Stimulated activated CD4-positive, alpha-beta T cell treated with anti-CD3 and anti-CD28 coated beads, TNF-alpha, amount 100 ng/mL, for 24 hours (primary cell): ENCODE data around the gene ADAMTS13.
A peak's percentile ranks its signal among the peaks of the same experiment; 100 is the strongest.
"Not testable (repeated sequence)": the region's sequence is repeated elsewhere in the genome, so short reads cannot be mapped to it uniquely, and the experiment has no call there.

Experiments
- DNase-seq, 3 experiments: peaks; one replicate each; pipeline ENCODE4 v3.0.0-alpha.2; 2020; ENCODE audit warnings: low read depth in 3 of 3

Gene ADAMTS13

DNA sequence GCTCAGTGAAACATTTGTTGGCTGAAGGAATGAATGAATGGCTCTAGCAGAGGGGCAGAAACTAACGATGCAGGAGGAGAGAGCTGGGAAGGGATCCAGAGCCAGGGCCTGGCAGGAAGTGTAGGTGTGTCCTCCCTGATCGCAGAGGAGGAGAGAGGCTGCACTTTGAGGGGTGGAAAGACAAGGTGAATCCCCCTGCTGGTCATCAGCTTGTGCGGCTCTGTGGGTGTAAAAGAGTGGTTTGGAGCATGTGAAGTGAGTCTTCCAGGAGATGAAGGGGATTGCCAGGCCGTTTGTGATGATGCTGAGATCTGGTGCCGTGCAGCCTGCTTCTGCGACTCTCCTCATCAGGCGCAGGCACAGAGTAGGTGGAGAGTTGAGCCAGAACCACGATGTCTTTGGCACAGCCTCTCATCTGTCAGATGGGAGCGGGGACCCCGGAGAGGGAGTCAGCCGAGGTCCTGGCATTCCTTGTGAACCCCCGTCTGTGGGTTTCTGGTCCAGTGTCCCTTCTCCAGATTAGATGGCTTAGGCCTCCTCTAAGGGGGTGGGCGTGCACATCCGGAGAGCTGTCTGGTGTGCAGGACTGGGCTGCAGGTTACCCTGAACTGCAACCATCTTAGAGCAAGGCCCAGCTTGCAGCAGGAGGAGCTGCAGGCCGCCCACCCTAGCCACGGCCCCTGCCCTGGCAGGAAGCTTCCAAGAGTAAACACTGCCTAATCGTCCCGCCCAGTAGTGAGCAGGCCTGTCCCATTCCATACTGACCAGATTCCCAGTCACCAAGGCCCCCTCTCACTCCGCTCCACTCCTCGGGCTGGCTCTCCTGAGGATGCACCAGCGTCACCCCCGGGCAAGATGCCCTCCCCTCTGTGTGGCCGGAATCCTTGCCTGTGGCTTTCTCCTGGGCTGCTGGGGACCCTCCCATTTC lies at the start of gene ADAMTS13:
Gene ADAMTS13, plus strand, starts transcription at position 753 of the 928 bp plus-strand sequence. Its CDS starts 77 bp downstream, at position 830.
- DNase-seq, result peak in 1 of 3 experiments; percentile 41

DNA sequence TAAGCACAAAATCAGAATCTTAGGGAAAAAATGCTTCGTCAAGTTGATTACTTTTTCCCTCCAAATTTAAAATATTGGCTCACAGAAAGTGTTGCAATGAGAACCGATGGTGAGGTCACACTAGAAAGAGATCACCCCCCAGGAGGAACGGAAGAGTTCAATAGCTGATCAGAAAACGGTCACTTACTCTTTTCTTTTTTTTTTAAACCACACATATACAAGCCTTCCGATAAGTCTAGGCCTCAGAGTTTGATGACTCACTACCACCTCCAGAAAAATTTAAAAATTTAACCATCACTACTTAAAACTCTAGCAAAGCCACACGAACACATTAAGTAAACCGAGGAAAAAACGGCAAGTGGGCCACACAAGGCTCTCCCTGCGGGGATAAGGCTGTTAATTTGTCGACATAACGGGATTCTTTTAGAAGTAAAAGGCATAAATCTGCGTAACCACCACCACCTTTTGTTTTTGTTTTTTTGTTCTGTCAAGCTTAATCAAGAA lies 47.5 kb upstream of the ADAMTS13 start:
- DNase-seq, result no peak

DNA sequence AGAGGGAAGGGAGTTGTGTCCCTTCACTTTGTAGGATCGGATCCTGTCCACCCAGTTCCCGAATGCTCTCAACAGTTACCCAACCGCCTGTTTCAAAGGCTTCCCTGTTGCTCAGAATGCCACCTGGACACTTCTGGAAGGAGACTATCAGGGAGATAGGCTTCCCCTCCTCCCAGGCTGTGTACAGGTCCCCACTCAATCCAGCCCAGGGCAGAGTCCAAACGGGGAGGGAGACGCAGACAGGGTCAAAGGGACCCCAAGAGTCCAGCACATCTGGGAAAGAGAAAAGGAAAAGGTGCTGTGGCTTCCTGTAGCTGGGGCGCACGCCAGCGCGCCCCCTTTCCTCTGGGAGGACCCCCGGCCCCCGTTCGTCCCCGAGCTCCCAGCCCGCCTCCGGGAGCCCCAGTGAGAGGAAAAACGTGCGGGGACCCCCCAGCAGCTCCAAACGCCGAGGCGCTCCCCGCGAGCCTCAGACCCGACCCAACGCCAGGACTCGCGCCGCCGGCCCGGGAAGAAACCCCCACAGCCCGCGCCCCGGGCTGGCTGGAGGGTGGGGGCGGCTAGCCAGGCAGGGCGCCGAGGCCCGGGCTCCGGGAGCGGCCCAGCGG lies 46.9 kb upstream of the ADAMTS13 start:
- no peak for DNase-seq

DNA sequence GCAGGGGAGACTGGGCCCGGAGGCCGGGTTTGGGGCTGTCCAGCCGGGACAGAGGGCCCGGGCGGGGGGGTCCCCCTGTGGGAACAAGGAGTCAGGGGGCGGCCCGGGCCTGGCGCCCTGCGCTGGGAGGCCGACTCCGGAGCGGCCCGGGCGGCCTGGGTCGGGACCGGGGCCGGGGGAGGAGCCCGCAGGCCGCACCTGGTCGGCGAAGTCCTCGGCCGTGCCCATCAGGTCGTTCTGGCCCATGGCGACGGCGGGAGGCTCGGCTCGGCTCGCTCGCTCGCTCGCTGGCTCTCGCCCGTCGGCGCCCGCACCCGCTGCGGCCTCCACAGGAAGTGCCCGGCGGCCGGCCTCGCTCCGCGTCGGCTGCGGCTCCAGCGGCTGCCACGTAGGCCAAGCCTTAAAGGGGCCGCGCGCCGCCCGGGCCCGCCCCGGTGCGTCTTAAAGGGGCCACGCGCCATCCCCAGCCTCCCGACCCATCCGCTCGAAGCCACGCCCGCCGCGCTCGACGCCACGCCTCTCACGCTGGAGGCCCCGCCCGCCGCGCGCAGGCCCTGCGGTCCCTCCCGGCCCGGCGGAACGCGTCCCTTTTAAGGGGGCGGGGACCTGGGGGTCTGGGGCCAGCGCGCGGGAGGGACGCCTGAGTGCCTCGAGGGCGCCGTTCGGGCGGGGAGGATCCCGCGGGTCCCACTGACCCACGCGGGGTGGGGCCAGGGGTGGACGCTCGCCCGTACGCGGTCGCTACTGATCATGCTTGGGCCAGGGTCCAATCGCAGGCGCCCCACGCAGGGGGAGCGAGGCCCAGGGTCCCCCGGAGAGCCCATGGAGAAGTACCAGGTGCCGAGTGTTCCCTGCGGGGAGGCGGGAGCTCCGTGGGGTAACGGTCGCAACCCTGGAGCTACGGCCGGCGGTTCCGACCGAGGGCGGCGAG lies 46.2 kb upstream of the ADAMTS13 start, which contains the start of the genes STKLD1 and SURF4:
Gene STKLD1, plus strand, starts transcription at position 643 of the 931 bp plus-strand sequence. Its CDS starts 108 bp downstream, at position 751.
Gene SURF4, minus strand, starts transcription at position 337 of the 931 bp plus-strand sequence. Its CDS starts 91 bp downstream, at position 246.
- DNase-seq, result peak; percentile 88 to 95 (median 94)

DNA sequence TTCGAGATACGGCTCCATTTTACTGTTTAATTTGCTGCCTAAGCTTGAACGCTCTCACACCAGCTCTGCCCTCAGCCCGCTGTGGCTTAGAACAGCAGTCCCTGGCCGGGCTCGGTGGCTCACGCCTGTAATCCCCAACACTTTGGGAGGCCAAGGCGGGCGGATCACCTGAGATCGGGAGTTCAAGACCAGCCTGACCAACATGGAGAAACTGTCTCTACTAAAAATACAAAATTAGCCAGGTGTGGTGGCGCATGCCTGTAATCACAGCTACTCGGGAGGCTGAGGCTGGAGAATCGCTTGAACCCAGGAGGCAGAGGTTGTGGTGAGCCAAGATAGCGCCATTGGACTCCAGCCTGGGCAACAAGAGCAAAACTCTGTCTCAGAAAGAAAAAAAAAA lies 44.9 kb upstream of the ADAMTS13 start:
- DNase-seq, result not testable (repeated sequence)

DNA sequence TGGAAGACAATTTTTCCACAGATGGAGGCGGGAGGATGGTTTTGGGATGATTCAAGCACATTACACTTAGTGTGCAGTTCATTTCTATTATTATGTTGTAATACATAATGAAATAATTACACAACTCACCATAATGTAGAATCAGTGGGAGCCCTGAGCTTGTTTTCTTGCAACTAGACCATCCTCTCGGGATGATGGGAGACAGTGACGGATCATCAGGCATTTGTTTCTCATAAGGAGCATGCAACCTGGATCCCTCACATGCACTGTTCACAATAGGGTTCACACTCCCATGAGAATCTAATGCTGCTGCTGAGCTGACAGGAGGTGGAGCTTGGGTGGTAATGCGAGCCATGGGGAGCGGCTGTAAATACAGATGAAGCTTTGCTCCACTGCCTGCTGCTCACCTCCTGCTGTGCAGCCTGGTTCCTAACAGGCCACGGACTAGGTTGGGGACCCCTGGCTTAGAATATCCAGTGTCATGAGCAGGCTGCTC lies 44.4 kb upstream of the ADAMTS13 start:
- no peak for DNase-seq

DNA sequence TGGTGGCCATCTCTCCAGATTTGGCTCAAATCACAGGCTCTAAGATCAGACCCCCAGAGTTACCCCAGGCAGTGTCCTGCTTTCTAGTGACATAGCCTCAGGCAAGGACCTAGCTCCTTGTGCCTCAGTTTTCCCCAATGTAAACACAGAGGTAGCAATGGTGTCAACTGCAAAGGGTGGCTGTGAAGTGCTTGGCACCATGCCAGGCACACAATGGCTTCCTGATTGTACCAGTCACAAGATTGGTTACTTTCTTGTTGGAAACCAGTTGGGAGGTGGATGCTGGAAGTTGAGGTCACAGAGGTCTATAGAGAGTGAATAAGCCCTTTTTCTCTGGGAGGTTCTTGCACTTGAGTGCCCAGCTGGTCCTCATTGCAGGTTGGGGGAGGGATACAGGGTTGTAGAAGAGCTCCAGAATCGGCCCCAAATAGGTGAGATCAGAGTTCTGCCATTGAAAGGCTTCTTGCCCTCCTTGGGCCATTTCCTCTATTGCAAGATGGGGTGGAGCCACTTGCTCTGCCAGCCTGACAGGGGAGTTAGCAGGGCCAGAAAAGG lies 43.7 kb upstream of the ADAMTS13 start:
- DNase-seq, result no peak

DNA sequence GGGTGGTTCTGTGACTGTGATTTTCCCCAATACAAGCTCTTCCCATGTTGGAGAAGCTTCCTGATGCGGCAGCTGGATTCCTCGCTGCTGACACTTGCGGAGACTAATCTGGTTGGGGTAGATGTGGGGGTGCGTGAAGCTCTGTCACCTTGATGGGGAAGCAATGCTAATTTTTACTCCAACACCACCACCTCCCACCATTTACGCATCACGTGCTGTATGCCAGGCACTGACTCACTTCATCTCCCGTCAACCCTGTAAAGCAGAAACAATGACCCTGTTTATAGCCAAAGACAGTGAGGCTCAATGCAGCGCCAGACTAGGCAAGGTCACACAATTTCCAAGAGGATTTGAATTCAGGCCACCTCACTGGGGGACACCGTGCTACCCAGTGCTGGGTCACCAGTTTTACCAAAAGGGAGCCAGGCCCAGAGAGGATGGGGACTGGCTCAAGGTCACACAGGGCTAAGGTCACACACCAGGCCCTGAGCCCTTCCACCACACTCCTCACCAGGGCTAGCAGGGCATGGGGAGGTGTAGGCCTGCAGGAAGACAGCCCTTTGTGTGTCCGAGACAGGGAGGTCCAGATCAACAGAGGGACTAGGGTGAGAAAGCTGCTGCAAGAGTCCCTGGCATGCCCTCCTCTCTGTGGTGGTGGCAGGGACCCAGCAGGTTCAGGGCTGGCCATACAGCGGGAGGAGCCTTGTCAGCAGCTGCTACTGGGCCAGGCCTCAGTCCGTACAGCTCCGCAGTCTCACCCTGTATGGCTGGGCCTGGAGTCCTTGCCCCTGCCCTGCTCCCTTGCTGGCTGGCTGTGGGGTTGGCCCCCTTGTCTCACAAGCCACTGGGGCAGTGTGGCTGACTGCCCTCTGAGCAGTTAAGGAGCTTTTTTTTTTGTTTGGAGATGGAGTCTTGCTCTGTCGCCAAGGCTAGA lies 42.7 kb upstream of the ADAMTS13 start:
- no peak for DNase-seq

DNA sequence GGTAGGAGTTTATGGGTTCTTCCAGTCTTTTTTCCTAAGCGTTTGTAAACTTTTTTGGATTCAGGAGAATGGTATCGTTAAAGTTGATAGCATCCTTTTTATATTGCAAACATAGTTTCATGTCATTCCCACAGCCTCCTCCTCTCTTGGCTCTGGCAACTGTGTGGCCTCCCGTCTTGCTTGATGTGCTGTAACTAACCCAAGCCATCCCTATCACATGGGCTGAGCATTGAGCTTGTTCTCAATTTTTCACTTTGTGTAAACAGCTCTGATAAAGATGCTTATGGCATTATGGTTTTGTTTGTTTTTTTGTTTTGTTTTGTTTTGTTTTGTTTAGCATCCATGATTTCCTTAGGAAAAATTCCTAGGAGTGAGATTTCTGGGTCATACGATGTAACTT lies 41.4 kb upstream of the ADAMTS13 start:
- no peak for DNase-seq

DNA sequence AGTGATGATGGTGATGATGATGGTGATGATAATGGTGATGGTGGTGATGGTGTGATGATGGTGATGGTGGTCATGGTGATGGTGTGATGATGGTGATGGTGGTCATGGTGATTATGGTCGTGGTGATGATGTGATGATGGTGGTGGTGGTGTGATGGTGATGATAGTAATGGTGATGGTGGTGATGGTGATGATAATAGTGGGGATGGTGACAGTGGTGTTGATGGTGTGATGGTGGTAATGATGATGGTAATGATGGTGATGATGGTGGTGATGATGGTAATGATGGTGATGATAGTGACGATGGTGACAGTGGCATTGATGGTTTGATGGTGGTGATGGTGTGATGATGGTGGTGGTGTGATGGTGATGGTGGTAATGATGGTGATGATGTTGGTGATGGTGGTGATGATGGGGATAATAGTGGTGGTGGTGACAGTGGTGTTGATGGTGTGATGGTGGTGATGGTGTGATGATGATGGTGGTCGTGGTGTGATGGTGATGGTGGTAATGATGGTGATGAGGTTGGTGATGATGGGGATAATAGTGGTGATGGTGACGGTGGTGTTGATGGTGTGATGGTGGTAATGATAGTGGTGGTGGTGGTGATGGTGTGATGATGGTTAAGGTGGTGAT lies 39.5 kb upstream of the ADAMTS13 start:
- no peak for DNase-seq

DNA sequence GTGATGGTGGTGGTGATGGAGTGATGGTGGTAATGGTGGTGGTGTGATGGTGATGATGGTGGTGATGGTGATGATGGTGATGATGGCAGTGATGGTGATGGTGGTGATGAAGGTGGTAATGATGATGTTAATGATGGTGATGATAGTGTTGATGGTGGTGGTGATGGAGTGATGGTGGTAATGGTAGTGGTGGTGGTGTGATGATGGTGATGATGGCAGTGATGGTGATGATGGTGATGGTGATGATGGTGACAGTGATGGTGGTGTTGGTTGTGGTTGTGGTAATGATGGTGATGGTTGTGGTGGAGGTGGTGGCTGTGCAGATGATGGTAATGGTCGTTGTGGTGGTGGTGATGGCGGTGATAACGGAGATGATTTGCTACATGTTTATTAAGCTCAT lies 38.7 kb upstream of the ADAMTS13 start:
- DNase-seq, result no peak

DNA sequence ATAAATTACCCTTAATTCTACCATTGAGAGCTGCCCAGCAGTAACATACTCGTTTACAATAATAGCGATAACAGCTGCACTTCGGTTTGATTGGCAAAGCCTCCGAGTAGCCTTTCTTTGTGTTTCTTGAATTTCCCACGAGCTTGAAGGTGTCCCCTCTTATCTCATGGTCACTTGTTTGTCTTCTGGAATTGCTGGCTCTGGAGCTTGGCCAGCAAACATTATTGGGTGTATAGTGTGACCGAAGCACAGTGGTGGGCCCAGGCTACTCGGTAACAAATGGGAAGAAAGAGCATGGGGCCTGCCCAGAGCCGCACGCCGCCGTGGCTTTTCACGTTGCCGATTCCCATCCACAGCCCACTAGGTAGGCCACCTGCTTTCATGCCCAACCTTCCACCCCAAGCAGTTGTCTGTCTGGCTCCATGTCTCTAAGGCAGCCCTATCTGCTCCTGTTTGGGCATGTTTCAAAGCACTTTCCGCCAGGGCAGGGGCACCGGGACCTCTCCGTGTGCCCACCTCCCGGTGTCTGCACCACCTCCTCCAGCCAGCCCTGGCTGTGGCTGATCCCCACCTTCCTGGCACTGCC lies 37.3 kb upstream of the ADAMTS13 start:
- no peak for DNase-seq

DNA sequence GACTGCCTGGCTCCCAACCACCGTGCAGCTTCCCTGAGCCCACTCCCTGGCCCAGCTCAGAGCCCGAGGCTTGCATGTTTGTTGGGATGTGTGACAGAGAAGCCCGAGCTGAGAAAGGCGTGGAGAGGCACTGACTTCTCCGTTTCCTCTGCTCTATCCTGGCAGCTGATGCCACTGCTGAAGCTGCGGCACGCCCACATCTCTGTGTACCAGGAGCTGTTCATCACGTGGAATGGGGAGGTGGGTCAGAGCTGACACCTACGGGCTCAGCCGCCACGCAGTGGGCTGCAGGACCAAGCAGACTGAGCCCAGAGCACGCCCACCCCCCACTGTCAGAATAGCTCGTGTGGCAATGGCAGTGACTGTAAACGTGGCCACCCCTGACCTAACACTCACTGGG lies 36.7 kb upstream of the ADAMTS13 start:
- no peak for DNase-seq

DNA sequence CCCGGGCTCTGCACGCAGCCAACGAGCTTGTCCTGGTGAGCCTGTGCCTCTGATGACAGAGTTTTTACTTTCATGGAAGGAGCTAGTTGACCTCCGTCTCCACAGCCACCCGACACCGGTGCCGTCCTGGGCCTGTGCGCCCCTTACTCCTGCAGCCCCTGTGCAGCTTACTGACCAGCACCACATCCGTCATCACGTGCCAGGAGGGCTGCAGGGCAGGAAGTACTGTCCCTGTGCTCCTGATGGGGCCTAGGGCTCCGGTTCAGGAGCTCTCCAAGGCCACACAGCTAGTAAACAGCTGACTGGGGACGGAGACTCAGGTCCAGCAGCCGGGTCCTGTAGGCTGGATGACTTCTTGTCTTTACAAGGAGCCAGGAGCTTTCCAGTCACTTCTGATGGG lies 35.8 kb upstream of the ADAMTS13 start:
- no peak for DNase-seq

DNA sequence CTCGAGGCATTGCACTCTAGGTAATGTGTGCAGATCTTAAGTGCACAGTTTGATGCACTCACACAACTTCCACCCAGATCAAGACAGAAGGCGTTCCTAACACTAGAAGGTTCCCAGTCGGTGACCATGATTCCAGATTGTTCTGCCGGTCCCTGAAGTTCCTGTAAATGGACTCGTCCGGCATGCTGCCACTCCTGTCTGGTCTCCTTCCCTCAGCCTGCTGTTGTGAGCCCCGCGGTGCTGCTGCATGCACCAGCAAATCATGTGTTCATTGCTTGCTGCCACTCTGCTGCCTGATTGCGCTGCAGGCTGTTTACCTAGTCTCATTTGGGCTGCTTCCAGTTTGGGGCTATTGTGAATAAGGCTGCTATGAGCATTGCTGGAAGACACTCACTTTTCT lies 34.5 kb upstream of the ADAMTS13 start:
- DNase-seq, result no peak

DNA sequence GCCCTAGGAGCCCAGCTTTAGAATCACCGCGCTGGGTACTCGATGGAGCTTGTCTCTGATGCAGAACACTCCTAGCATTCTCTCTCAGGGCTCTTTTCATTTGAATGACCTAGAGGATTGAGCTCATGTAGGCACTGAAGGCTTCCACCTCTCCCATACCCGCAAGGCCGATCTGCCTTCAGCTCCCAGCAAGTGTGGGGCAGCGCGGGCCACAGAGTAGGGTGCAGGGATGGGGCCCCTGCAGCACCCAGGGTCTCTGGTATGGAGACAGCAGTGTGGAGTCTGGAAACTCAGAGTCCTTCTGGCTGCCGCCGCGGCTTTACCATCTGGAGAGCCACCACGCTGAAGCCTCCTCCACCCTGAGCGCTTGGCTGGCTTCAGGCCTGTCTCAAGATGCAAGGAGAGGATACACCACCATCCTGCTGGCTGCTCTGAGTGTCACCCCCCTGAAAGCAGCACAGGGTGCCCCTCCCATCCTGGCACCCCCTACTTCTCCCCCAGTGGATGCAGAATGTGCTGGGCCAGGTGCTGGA lies 33.1 kb upstream of the ADAMTS13 start:
- no peak for DNase-seq

DNA sequence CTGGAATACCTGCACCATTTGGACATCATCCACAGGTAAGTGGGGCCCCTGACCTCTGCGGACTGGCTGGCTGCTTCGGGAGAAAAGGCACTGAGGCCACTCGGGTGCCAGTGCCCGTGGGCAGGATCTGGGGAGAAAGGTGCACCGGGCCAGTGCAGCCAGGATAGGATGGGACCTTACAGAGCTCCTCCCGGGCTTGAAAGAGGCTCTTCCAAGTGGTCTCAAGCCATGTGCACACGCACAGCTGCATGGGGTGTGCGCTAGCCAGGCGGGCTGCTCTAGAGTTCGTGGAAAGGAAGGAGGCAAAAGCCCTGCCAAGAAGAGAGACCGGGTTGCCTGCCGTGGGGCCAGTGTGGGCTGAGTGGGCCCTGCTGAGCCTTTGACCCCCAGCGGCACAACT lies 32.6 kb upstream of the ADAMTS13 start:
- DNase-seq, result no peak

DNA sequence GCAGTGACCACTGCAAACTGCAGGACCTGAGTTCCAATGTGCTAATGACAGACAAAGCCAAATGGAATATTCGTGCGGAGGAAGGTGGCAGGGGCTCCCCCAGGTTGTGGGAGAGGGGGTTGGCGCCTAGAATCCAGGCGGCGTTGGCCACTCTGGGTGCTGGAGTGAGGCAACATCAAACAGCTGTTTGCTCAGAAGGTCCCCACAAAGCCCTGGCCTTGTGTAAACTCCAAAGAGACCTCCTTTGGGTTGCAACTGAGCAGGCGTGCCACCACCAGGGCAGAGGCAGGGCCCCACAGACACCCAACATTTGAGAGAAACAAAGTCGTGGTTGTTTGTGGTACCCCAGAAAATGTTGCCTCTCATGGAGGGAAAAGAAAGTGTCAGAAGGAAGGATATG lies 31.5 kb upstream of the ADAMTS13 start:
- DNase-seq, result no peak

DNA sequence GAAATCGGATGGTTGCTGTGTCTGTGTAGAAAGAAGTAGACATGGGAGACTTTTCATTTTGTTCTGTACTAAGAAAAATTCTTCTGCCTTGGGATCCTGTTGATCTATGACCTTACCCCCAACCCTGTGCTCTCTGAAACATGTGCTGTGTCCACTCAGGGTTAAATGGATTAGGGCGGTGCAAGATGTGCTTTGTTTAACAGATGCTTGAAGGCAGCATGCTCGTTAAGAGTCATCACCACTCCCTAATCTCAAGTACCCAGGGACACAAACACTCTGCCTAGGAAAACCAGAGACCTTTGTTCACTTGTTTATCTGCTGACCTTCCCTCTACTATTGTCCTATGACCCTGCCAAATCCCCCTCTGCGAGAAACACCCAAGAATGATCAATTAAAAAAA lies 30.7 kb upstream of the ADAMTS13 start:
- DNase-seq, result not testable (repeated sequence)
